Calu3 (cell line): ENCODE results near the gene STXBP4. TPM values are rescaled to one million over a fixed set of nuclear protein-coding genes. Genes with fewer than 3 reads are reported as not detected.

Experiments used
- BruUV-seq: library from RNA; stranded (reverse); fragments of 400-500 nt; replicated peaks from 2 replicates; lab custom pipeline; 2021; lab: Mats Ljungman, UMichigan
- CTCF ChIA-PET: fragments of 300-600 bp; sonication (Branson Sonifier 250); formaldehyde crosslinking; loops from one replicate; lab custom pipeline; 2022; ENCODE audit warnings: antibody characterized with exemption; lab: Charles Lee
- DNase-seq: peaks from one replicate; pipeline ENCODE4 v3.0.0; 2022
- H3K27ac Mint-ChIP-seq: one replicate; pipeline ENCODE4 v1.8.0; 2022; ENCODE audit warnings: mixed read lengths; ENCODE audit not compliant: unreplicated experiment
- H3K27me3 Mint-ChIP-seq: one replicate; pipeline ENCODE4 v1.8.0; 2022; ENCODE audit warnings: mixed read lengths; ENCODE audit not compliant: unreplicated experiment
- H3K36me3 Mint-ChIP-seq: one replicate; pipeline ENCODE4 v1.8.0; 2022; ENCODE audit warnings: mild to moderate bottlenecking, moderate library complexity, mixed read lengths; ENCODE audit not compliant: insufficient read depth, unreplicated experiment
- H3K4me1 Mint-ChIP-seq: one replicate; pipeline ENCODE4 v1.8.0; 2022; ENCODE audit warnings: mild to moderate bottlenecking, low read depth, mixed read lengths; ENCODE audit not compliant: unreplicated experiment
- H3K4me3 Mint-ChIP-seq: one replicate; pipeline ENCODE4 v1.8.0; 2022; ENCODE audit warnings: mild to moderate bottlenecking, low read depth, moderate library complexity, mixed read lengths; ENCODE audit not compliant: unreplicated experiment
- H3K9me3 Mint-ChIP-seq: one replicate; pipeline ENCODE4 v1.8.0; 2022; ENCODE audit warnings: low read depth, mixed read lengths; ENCODE audit not compliant: unreplicated experiment
- intact Hi-C: fragments of 100-400 bp; cut with micrococcal nuclease; formaldehyde crosslinking; loops from one replicate; pipeline ENCODE4 v1.10.0; 2022; ENCODE audit not compliant: unreplicated experiment
- total RNA-seq: library from RNA; stranded (reverse); gene quantifications from 2 replicates; pipeline ENCODE4 v1.2.3, GENCODE V29; 2022
- TF ChIP-seq, protein P1 (sequence below): fragments of 200-600 bp; IDR thresholded peaks from one replicate; pipeline ENCODE4 v1.8.0; 2022; ENCODE audit warnings: antibody characterized with exemption; ENCODE audit not compliant: unreplicated experiment

STXBP4 gene
- total RNA-seq, 1 experiment from 2014 or later = 9.2 TPM

- CTCF ChIA-PET = interaction anchor here (0.5 kb wide), 1 partner anchor 87 kb away, joined by 6 read pairs; no protein-coding TSS in a partner anchor
- Mint-ChIP-seq H3K36me3 (no peaks in the 10 kb centered on the region), H3K9me3 (no peaks in the 10 kb centered on the region), H3K4me3 (no peak overlapping the region), H3K27ac (no peak overlapping the region), H3K4me1 (no peaks in the 10 kb centered on the region), H3K27me3 (peaks cover 18% of the 10 kb centered on the region)
- DNase-seq = no peak
- no TSS peak for BruUV-seq
- intact Hi-C loops = no loop called here
- TF ChIP-seq, protein P1, sequence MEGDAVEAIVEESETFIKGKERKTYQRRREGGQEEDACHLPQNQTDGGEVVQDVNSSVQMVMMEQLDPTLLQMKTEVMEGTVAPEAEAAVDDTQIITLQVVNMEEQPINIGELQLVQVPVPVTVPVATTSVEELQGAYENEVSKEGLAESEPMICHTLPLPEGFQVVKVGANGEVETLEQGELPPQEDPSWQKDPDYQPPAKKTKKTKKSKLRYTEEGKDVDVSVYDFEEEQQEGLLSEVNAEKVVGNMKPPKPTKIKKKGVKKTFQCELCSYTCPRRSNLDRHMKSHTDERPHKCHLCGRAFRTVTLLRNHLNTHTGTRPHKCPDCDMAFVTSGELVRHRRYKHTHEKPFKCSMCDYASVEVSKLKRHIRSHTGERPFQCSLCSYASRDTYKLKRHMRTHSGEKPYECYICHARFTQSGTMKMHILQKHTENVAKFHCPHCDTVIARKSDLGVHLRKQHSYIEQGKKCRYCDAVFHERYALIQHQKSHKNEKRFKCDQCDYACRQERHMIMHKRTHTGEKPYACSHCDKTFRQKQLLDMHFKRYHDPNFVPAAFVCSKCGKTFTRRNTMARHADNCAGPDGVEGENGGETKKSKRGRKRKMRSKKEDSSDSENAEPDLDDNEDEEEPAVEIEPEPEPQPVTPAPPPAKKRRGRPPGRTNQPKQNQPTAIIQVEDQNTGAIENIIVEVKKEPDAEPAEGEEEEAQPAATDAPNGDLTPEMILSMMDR = no peak
Measured at GRCh38 chr17:55219459-55219858, 250.9 kb downstream of the STXBP4 start.

- CTCF ChIA-PET = interaction anchor here (0.5 kb wide), 1 partner anchor 87 kb away, joined by 6 read pairs; no protein-coding TSS in a partner anchor
- TF ChIP-seq, protein P1 = no peak
- DNase-seq = no peak
- Mint-ChIP-seq H3K9me3 (no peaks in the 10 kb centered on the region), H3K27ac (no peak overlapping the region), H3K4me1 (no peaks in the 10 kb centered on the region), H3K27me3 (peaks cover 20% of the 10 kb centered on the region), H3K4me3 (no peak overlapping the region), H3K36me3 (no peaks in the 10 kb centered on the region)
- no TSS peak for BruUV-seq
- intact Hi-C loops = no loop called here
Measured at GRCh38 chr17:55219934-55220333, 251.4 kb downstream of the STXBP4 start.

Other genes starting within 250 kb of the STXBP4 start
- gene TOM1L1, start 67.9 kb upstream of the STXBP4 start, total RNA-seq = 37.2 and 46.8 TPM in 2 replicates
- 48.4 and 48.8 TPM in 2 replicates for gene COX11, start 111 bp upstream of the STXBP4 start, total RNA-seq